ENCODE data around the gene PEDS1.
"Not testable (repeated sequence)": the region's sequence is repeated elsewhere in the genome, so short reads cannot be mapped to it uniquely, and the experiment has no call there.

Gene PEDS1

GRCh38 chr20:50153500-50154377, at the start of gene PEDS1:
Gene PEDS1, minus strand, starts transcription at chr20:50153723. Its CDS starts 86 bp downstream, at chr20:50153637.
- peak; percentile 50 to 64 for DNase-seq (ENCODE audit: low read depth in 2 of 2, low spot score in 1 of 2)

GRCh38 chr20:50202677-50203076, 49.2 kb upstream of the PEDS1 start:
- DNase-seq (ENCODE audit: low read depth in 2 of 2, low spot score in 1 of 2), result no peak

DNA sequence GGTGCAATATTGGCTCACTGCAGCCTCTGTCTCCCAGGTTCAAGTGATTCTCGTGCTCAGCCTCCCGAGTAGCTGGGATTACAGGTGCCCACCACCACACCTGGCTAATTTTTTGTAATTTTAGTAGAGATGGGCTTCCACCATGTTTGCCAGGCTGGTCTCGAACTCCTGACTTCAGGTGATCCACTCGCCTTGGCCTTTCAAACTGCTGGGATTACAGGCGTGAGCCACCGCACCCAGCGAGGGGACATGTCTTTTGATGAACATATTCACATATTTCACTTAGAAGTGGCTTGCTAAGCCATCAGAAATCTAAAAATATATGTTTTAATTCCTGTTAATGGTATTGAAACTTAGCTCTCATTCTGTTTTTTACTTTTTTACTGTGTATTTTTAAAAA, 48.2 kb upstream of the PEDS1 start:
- not testable (repeated sequence) for DNase-seq (ENCODE audit: low read depth in 2 of 2, low spot score in 1 of 2)

GRCh38 chr20:50200482-50201104, 47.1 kb upstream of the PEDS1 start:
- no peak for DNase-seq (ENCODE audit: low read depth in 2 of 2, low spot score in 1 of 2)

- no peak for DNase-seq (ENCODE audit: low read depth in 2 of 2, low spot score in 1 of 2)
These were observed 46.2 kb upstream of the PEDS1 start for GRCh38 chr20:50199703-50200102.

- DNase-seq (ENCODE audit: low read depth in 2 of 2, low spot score in 1 of 2), result no peak
These were observed 45.2 kb upstream of the PEDS1 start for GRCh38 chr20:50198716-50199115.

DNA sequence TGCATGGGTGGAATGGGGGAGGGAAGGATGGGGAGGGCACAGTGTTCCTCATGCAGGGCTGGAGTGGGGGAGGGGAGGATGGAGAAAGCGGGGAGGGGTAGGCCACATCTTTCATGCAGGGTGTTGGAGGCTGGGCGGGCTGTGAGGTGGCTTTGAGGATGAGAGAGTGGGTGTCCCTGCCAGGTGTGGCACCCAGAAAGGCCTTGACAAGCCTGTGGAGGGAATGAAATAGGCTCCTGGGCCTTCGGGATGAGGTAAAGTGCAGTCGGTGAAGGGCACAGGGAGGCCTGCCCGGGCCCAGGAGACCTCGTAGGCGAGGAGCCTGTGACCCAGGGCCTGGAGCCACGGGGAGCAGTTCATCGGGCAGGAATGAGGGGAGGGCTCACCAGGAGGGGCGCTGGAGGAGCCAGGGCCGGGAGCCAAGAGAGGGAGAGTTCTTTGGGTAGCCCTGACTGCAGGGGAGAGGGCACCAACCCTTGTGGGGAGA, 44.7 kb upstream of the PEDS1 start:
- no peak for DNase-seq (ENCODE audit: low read depth in 2 of 2, low spot score in 1 of 2)

DNA sequence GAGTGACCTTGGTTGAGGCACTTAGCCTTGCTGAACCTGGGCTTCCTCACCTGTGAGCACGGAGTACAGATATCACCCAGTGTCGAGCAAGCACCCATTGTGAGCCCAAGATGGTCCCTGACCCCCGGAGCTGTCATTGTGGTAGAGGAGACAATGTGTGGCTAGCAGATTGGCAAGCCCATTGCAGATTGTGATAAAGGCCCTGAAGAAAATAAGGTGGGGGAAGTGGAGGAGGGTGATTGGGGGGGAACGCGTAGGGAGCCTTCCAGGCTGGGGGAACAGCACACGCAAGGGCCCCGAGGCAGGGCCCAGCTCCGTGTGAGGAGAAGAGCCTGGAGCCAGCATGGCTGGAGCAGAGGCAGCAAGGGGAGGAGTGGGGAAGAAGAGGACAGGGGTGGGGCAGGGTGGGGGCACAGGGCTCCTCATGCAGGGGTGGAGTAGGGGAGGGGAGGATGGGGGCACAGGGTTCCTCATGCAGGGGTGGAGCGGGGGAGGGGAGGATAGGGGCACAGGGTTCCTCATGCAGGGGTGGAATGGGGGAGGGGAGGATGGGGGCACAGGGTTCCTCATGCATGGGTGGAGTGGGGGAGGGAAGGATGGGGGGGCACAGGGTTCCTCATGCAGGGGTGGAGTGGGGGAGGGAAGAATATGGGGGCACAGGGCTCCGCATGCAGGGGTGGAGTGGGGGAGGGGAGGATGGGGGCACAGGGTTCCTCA, 44.1 kb upstream of the PEDS1 start:
- no peak for DNase-seq (ENCODE audit: low read depth in 2 of 2, low spot score in 1 of 2)

DNA sequence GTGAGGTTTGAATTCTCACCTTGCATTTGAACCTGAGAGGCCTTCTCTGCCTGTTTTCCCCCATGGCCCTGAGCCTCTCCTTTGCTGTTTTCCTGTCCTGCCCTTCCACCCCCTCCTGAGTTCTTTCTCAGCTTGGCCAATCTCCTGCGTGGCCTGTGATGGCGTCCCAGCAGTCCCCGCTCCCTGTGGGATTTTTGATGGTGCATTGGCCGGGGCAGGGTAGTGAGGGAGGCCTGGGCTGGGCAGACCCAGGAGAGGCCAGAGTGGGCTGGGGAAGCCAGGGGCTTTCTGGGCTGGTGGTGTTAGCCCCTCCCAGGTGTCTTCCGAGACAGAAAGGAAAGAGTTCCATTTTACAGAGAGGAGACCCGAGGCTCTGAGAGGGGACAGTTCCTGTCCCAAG, 43.4 kb upstream of the PEDS1 start:
- no peak for DNase-seq (ENCODE audit: low read depth in 2 of 2, low spot score in 1 of 2)

DNA sequence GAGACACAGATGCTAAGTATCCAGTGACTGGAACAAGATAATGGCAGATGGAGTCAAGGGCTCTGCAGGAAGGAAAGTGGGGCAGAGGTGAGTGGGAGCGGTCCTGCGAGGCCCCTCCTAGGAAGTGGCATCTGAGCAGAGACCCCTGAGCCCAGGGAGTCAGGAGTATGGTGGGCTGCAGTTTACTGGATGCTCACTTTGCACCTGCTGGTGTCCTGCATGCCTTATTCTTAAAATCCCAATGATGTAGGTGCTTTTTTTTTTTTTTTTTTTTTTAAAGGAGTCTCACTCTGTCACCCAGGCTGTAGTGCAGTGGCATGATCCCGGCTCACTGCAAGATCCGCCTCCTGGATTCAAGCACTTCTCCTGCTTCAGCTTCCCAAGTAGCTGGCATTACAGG, 42.7 kb upstream of the PEDS1 start:
- no peak for DNase-seq (ENCODE audit: low read depth in 2 of 2, low spot score in 1 of 2)

- DNase-seq (ENCODE audit: low read depth in 2 of 2, low spot score in 1 of 2), result no peak
These were observed 42.1 kb upstream of the PEDS1 start for GRCh38 chr20:50195524-50196120.

GRCh38 chr20:50194831-50195523, 41.5 kb upstream of the PEDS1 start:
- no peak for DNase-seq (ENCODE audit: low read depth in 2 of 2, low spot score in 1 of 2)

DNA sequence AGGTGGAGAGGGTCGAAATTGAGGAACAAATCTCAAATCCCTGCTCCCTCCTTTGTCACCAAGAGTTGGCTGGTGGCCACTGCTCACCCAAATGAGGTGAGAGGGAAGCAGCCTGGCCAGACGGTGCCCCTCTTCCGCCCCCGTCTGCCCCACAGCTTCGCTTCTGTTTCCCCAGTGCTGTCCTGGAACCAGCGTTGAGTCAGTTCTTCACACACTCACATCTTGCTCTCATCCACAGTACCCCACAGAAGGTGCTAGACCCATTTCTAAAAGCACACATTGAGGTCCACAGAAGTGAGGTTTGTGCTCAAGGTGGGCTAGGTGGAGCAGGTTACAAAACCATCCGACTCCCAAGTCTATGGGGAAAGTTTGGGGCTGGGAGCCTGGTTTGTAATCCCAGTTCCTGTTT, 40.9 kb upstream of the PEDS1 start:
- DNase-seq (ENCODE audit: low read depth in 2 of 2, low spot score in 1 of 2), result no peak

- no peak for DNase-seq (ENCODE audit: low read depth in 2 of 2, low spot score in 1 of 2)
These were observed 40.4 kb upstream of the PEDS1 start for GRCh38 chr20:50193836-50194421.

GRCh38 chr20:50193199-50193835, 39.8 kb upstream of the PEDS1 start:
- no peak for DNase-seq (ENCODE audit: low read depth in 2 of 2, low spot score in 1 of 2)

- peak; percentile 40 to 55 for DNase-seq (ENCODE audit: low read depth in 2 of 2, low spot score in 1 of 2)
These were observed 39.1 kb upstream of the PEDS1 start for GRCh38 chr20:50192364-50193198.

DNA sequence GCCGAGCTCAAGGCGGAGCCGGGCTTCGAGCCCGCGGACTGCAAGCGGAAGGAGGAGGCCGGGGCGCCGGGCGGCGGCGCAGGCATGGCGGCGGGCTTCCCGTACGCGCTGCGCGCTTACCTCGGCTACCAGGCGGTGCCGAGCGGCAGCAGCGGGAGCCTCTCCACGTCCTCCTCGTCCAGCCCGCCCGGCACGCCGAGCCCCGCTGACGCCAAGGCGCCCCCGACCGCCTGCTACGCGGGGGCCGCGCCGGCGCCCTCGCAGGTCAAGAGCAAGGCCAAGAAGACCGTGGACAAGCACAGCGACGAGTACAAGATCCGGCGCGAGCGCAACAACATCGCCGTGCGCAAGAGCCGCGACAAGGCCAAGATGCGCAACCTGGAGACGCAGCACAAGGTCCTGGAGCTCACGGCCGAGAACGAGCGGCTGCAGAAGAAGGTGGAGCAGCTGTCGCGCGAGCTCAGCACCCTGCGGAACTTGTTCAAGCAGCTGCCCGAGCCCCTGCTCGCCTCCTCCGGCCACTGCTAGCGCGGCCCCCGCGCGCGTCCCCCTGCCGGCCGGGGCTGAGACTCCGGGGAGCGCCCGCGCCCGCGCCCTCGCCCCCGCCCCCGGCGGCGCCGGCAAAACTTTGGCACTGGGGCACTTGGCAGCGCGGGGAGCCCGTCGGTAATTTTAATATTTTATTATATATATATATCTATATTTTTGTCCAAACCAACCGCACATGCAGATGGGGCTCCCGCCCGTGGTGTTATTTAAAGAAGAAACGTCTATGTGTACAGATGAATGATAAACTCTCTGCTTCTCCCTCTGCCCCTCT, 38.2 kb upstream of the PEDS1 start:
- DNase-seq (ENCODE audit: low read depth in 2 of 2, low spot score in 1 of 2), result peak; percentile 11 to 22

GRCh38 chr20:50191065-50191543, 37.6 kb upstream of the PEDS1 start:
- DNase-seq (ENCODE audit: low read depth in 2 of 2, low spot score in 1 of 2), result peak; percentile 28 to 31

All from stimulated activated CD8-positive, alpha-beta memory T cell treated with anti-CD3 and anti-CD28 coated beads, Interleukin-4, amount 100 ng/mL, for 1 hour (primary cell).